Muscle layer of duodenum (tissue), 2 donors: ENCODE data around the gene CRAT.

Experiments
- H3K27ac ChIP-seq: one replicate; pipeline ENCODE4 v1.7.0; 2013; ENCODE audit warnings: mild to moderate bottlenecking, low read length
- H3K27me3 ChIP-seq: one replicate; pipeline ENCODE4 v1.7.0; 2013; ENCODE audit warnings: low read depth, mild to moderate bottlenecking, control low read depth, low read length
- H3K36me3 ChIP-seq, 2 donors: one replicate each; pipeline ENCODE4 v1.7.0; 2013; ENCODE audit warnings: low read length in 2 of 2, control low read depth in 1 of 2, mild to moderate bottlenecking in 1 of 2; ENCODE audit not compliant: insufficient read depth in 2 of 2, control insufficient read depth in 1 of 2
- H3K4me1 ChIP-seq, 2 donors: one replicate each; pipeline ENCODE4 v1.7.0; 2013; ENCODE audit warnings: low read length in 2 of 2, mild to moderate bottlenecking in 2 of 2, control low read depth in 1 of 2, moderate library complexity in 1 of 2; ENCODE audit not compliant: insufficient read depth in 2 of 2, control insufficient read depth in 1 of 2
- H3K4me3 ChIP-seq, 2 donors: one replicate each; pipeline ENCODE4 v1.7.0; 2013; ENCODE audit warnings: low read length in 2 of 2, low read depth in 1 of 2, mild to moderate bottlenecking in 1 of 2
- H3K9me3 ChIP-seq, 2 donors: one replicate each; pipeline ENCODE4 v1.7.0; 2013; ENCODE audit warnings: low read length in 2 of 2, control low read depth in 1 of 2, mild to moderate bottlenecking in 1 of 2; ENCODE audit not compliant: control insufficient read depth in 1 of 2
- donor health status: healthy.

Gene CRAT

GRCh38 chr9:129098328-129098727, 12.3 kb downstream of the CRAT start:
- Histone ChIP-seq H3K36me3 (peaks cover 4 to 46% of the 10 kb centered on the region in 2 donors), H3K4me1 (no peaks in the 10 kb centered on the region), H3K9me3 (no peaks in the 10 kb centered on the region), H3K4me3 (no peak overlapping the region), H3K27ac (no peak overlapping the region), H3K27me3 (no peaks in the 10 kb centered on the region)

GRCh38 chr9:129097671-129098306, 12.8 kb downstream of the CRAT start:
- H3K27ac ChIP-seq: no peak overlapping the region
- no peaks in the 10 kb centered on the region for H3K27me3 ChIP-seq
- H3K36me3 ChIP-seq: peaks cover 4 to 46% of the 10 kb centered on the region in 2 donors
- no peaks in the 10 kb centered on the region for H3K4me1 ChIP-seq
- no peaks in the 10 kb centered on the region for H3K9me3 ChIP-seq
- H3K4me3 ChIP-seq: no peak overlapping the region

- no peak overlapping the region for H3K27ac ChIP-seq
- H3K36me3 ChIP-seq: peaks cover 4 to 36% of the 10 kb centered on the region in 2 donors
- no peak overlapping the region for H3K4me3 ChIP-seq
- H3K4me1 ChIP-seq: no peaks in the 10 kb centered on the region
- H3K27me3 ChIP-seq: no peaks in the 10 kb centered on the region
- H3K9me3 ChIP-seq: no peaks in the 10 kb centered on the region
These were observed 14.7 kb downstream of the CRAT start for GRCh38 chr9:129095908-129096307.

- Histone ChIP-seq H3K4me1 (no peaks in the 10 kb centered on the region), H3K27ac (no peak overlapping the region)
These were observed 15.4 kb downstream of the CRAT start for GRCh38 chr9:129095170-129095667.

GRCh38 chr9:129094387-129095169, 16.0 kb downstream of the CRAT start:
- Histone ChIP-seq H3K27ac (no peak overlapping the region), H3K36me3 (peaks cover 9 to 46% of the 10 kb centered on the region in 2 donors), H3K4me3 (no peak overlapping the region), H3K27me3 (no peaks in the 10 kb centered on the region), H3K9me3 (no peaks in the 10 kb centered on the region), H3K4me1 (no peaks in the 10 kb centered on the region)

More at GRCh38 chr9:129095170-129095667, 15.4 kb downstream of the CRAT start:
- no peak overlapping the region for H3K4me3 ChIP-seq
- no peaks in the 10 kb centered on the region for H3K27me3 ChIP-seq
- peaks cover 4 to 40% of the 10 kb centered on the region in 2 donors for H3K36me3 ChIP-seq
- no peaks in the 10 kb centered on the region for H3K9me3 ChIP-seq

GRCh38 chr9:129093602-129094386, 16.8 kb downstream of the CRAT start:
- Histone ChIP-seq H3K9me3 (no peaks in the 10 kb centered on the region), H3K27me3 (no peaks in the 10 kb centered on the region), H3K36me3 (peaks cover 12 to 54% of the 10 kb centered on the region in 2 donors), H3K4me1 (no peaks in the 10 kb centered on the region), H3K27ac (no peak overlapping the region), H3K4me3 (no peak overlapping the region)

- no peaks in the 10 kb centered on the region for H3K9me3 ChIP-seq
- H3K36me3 ChIP-seq: peaks cover 23 to 43% of the 10 kb centered on the region in 2 donors
- no peak overlapping the region for H3K4me3 ChIP-seq
- no peak overlapping the region for H3K27ac ChIP-seq
- no peaks in the 10 kb centered on the region for H3K4me1 ChIP-seq
- no peaks in the 10 kb centered on the region for H3K27me3 ChIP-seq
These were observed 21.3 kb downstream of the CRAT start for GRCh38 chr9:129089246-129089645.

GRCh38 chr9:129084087-129084486, 26.5 kb downstream of the CRAT start:
- H3K9me3 ChIP-seq: no peaks in the 10 kb centered on the region
- no peak overlapping the region for H3K4me3 ChIP-seq
- peaks cover 5 to 21% of the 10 kb centered on the region in 2 donors for H3K4me1 ChIP-seq
- H3K27me3 ChIP-seq: no peaks in the 10 kb centered on the region
- H3K27ac ChIP-seq: no peak overlapping the region
- H3K36me3 ChIP-seq: peaks cover 15 to 29% of the 10 kb centered on the region in 2 donors

- Histone ChIP-seq H3K36me3 (peaks cover 13 to 18% of the 10 kb centered on the region in 2 donors), H3K9me3 (no peaks in the 10 kb centered on the region), H3K27ac (peak overlapping the region; percentile 51), H3K27me3 (no peaks in the 10 kb centered on the region), H3K4me1 (peaks cover 5 to 21% of the 10 kb centered on the region in 2 donors), H3K4me3 (peak overlapping the region; percentile 76 to 92)
These were observed 29.1 kb downstream of the CRAT start for GRCh38 chr9:129081388-129081904.

- Histone ChIP-seq H3K27ac (peak within 1 kb of the TSS; percentile 51), H3K9me3 (no peaks in the 10 kb centered on the region), H3K4me3 (peak within 1 kb of the TSS; percentile 84 to 92), H3K27me3 (no peaks in the 10 kb centered on the region), H3K36me3 (peaks cover 7 to 11% of the 10 kb centered on the region in 2 donors), H3K4me1 (peaks cover 5 to 21% of the 10 kb centered on the region in 2 donors)
These were observed 29.8 kb downstream of the CRAT start, which contains the start of gene DOLPP1 for GRCh38 chr9:129080601-129081387. DOLPP1 (plus strand) TSS chr9:129081111; CDS start chr9:129081132, 21 bp downstream.
